Sigmoid colon (tissue), 4 donors: ENCODE data around the gene DLL4.

Experiments used
- CTCF ChIP-seq, 4 experiments: fragments of 450-650 bp in 3 of 4; fragments of 200-600 bp in 1 of 4; IDR thresholded peaks; one replicate each; pipeline ENCODE4 v1.5.1; 2016 to 2019; ENCODE audit warnings: antibody characterized with exemption in 4 of 4, mild to moderate bottlenecking in 3 of 4, moderate library complexity in 2 of 4
- EP300 ChIP-seq, 4 donors: sonication (generic); formaldehyde crosslinking; IDR thresholded peaks; one replicate each; pipeline ENCODE4 v1.6.1; 2017; ENCODE audit warnings: antibody characterized with exemption in 4 of 4
- POLR2A ChIP-seq, 2 donors: fragments of 450-650 bp; IDR thresholded peaks; one replicate each; pipeline ENCODE4 v1.6.1; 2016; ENCODE audit warnings: antibody characterized with exemption in 2 of 2, mild to moderate bottlenecking in 2 of 2, moderate library complexity in 2 of 2
- POLR2AphosphoS5 ChIP-seq, 4 donors: sonication (generic); formaldehyde crosslinking; IDR thresholded peaks; one replicate each; pipeline ENCODE4 v1.6.1; 2017; ENCODE audit warnings: antibody characterized with exemption in 4 of 4

DNA sequence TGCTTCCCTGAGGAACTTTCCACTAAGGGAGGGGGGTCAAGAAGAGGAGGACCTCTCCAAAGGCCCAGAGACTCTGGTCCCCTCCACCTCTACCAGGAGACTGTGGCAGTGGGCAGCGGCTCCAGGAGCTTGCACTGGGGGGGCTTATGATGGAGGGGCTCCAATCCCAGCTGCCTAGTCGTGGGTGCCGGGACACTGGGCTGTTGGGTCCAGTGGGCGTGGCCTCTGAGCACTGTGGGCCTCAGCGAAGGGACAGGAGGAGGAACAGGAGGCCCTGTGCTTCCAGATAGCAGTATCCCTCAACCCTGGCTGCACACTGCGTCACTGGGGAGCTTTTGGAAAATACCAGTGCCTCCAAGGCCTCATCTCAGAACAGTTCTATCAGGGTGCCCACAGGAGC, 13.5 kb upstream of the DLL4 start:
- TF ChIP-seq POLR2AphosphoS5 (IDR thresholded peaks at IDR 0.05) (no peak), CTCF (IDR thresholded peaks at IDR 0.05) (no peak), EP300 (IDR thresholded peaks at IDR 0.05) (no peak), POLR2A (IDR thresholded peaks at IDR 0.05) (no peak)
